H9 (cell line): ENCODE results near the gene SBK3. TPM values are rescaled to one million over a fixed set of nuclear protein-coding genes. Genes with fewer than 3 reads are reported as not detected.

ENCODE experiments used
- DNase-seq: peaks from one replicate; pipeline ENCODE4 v3.0.0-alpha.2; 2017
- H2AFZ ChIP-seq: one replicate; pipeline ENCODE4 v1.6.1; 2013; ENCODE audit warnings: mild to moderate bottlenecking, low read length, control low read depth, moderate library complexity
- H2AK5ac ChIP-seq: 2 replicates; pipeline ENCODE4 v1.6.1; 2013; ENCODE audit warnings: low read length, control low read depth, mixed read lengths; ENCODE audit not compliant: insufficient read length
- H2BK120ac ChIP-seq: one replicate; pipeline ENCODE4 v1.6.1; 2013; ENCODE audit warnings: low read depth, mild to moderate bottlenecking, low read length, control low read depth, inconsistent platforms; ENCODE audit not compliant: poor library complexity, severe bottlenecking
- H2BK12ac ChIP-seq: 2 replicates; pipeline ENCODE4 v1.6.1; 2013; ENCODE audit warnings: low read length, control low read depth, mixed read lengths, low read depth; ENCODE audit not compliant: insufficient read length
- H2BK15ac ChIP-seq: 2 replicates; pipeline ENCODE4 v1.6.1; 2013; ENCODE audit warnings: low read depth, low read length, control low read depth
- H2BK20ac ChIP-seq: one replicate; pipeline ENCODE4 v1.6.1; 2013; ENCODE audit warnings: low read depth, mild to moderate bottlenecking, low read length, control low read depth, inconsistent platforms; ENCODE audit not compliant: poor library complexity, severe bottlenecking
- H2BK5ac ChIP-seq: 2 replicates; pipeline ENCODE4 v1.6.1; 2013; ENCODE audit warnings: low read length, control low read depth, mixed read lengths; ENCODE audit not compliant: insufficient read length
- H3K14ac ChIP-seq: 2 replicates; pipeline ENCODE4 v1.6.1; 2013; ENCODE audit warnings: low read length, control low read depth; ENCODE audit not compliant: insufficient read depth
- H3K18ac ChIP-seq: 2 replicates; pipeline ENCODE4 v1.6.1; 2013; ENCODE audit warnings: low read depth, mild to moderate bottlenecking, mixed read lengths, low read length, control low read depth; ENCODE audit not compliant: insufficient read length
- H3K23ac ChIP-seq: 2 replicates; pipeline ENCODE4 v1.6.1; 2013; ENCODE audit warnings: low read length, control low read depth, mixed read lengths, low read depth; ENCODE audit not compliant: insufficient read length
- H3K23me2 ChIP-seq: 2 replicates; pipeline ENCODE4 v1.6.1; 2013; ENCODE audit warnings: low read depth, mild to moderate bottlenecking, mixed read lengths, low read length, control low read depth; ENCODE audit not compliant: insufficient read length, poor library complexity, severe bottlenecking
- H3K27ac ChIP-seq: 2 replicates; pipeline ENCODE4 v1.5.1; 2013; ENCODE audit warnings: low read length, control low read depth, mixed read lengths, low read depth; ENCODE audit not compliant: insufficient read length
- H3K27me3 ChIP-seq: 2 replicates; pipeline ENCODE4 v1.6.1; 2013; ENCODE audit warnings: low read length, control low read depth, inconsistent platforms; ENCODE audit not compliant: insufficient read depth
- H3K4ac ChIP-seq: 2 replicates; pipeline ENCODE4 v1.6.1; 2013; ENCODE audit warnings: low read depth, mild to moderate bottlenecking, control low read depth, inconsistent platforms, low read length, moderate library complexity
- H3K4me1 ChIP-seq: 2 replicates; pipeline ENCODE4 v1.6.1; 2013; ENCODE audit warnings: low read length, control low read depth, inconsistent platforms; ENCODE audit not compliant: insufficient read depth
- H3K4me2 ChIP-seq: 2 replicates; pipeline ENCODE4 v1.6.1; 2013; ENCODE audit warnings: low read length, control low read depth, mixed read lengths; ENCODE audit not compliant: insufficient read length, insufficient read depth
- H3K56ac ChIP-seq: 2 replicates; pipeline ENCODE4 v1.6.1; 2013; ENCODE audit warnings: low read depth, mild to moderate bottlenecking, mixed read lengths, low read length, control low read depth; ENCODE audit not compliant: insufficient read length
- H3K79me1 ChIP-seq: 2 replicates; pipeline ENCODE4 v1.6.1; 2013; ENCODE audit warnings: low read depth, mild to moderate bottlenecking, moderate library complexity, low read length, control low read depth, inconsistent platforms; ENCODE audit not compliant: insufficient read depth, poor library complexity, severe bottlenecking
- H3K79me2 ChIP-seq: 2 replicates; pipeline ENCODE4 v1.6.1; 2013; ENCODE audit warnings: low read length, control low read depth, inconsistent platforms; ENCODE audit not compliant: insufficient read depth
- H3K9ac ChIP-seq: 2 replicates; pipeline ENCODE4 v1.6.1; 2013; ENCODE audit warnings: low read length, control low read depth, mixed read lengths; ENCODE audit not compliant: insufficient read length; ENCODE audit errors: extremely low read depth
- H3K9me3 ChIP-seq: one replicate; pipeline ENCODE4 v1.6.1; 2013; ENCODE audit warnings: low read depth, low read length, inconsistent platforms; ENCODE audit not compliant: control insufficient read depth
- H3T11ph ChIP-seq: one replicate; pipeline ENCODE4 v1.6.1; 2013; ENCODE audit warnings: mild to moderate bottlenecking, low read length, control low read depth, inconsistent platforms
- H4K20me1 ChIP-seq: one replicate; pipeline ENCODE4 v1.6.1; 2013; ENCODE audit not compliant: control insufficient read depth, insufficient read length, insufficient read depth
- H4K5ac ChIP-seq: 2 replicates; pipeline ENCODE4 v1.6.1; 2013; ENCODE audit warnings: low read depth, mild to moderate bottlenecking, mixed read lengths, low read length, control low read depth; ENCODE audit not compliant: insufficient read length
- H4K8ac ChIP-seq: replicated peaks from 2 replicates; pipeline ENCODE4 v1.6.1; 2013; ENCODE audit warnings: low read length, control low read depth, mixed read lengths, low read depth; ENCODE audit not compliant: insufficient read length
- H4K91ac ChIP-seq: 2 replicates; pipeline ENCODE4 v1.6.1; 2013; ENCODE audit warnings: low read depth, mild to moderate bottlenecking, moderate library complexity, mixed read lengths, low read length, control low read depth; ENCODE audit not compliant: insufficient read length
- H3K27ac Mint-ChIP-seq, 3 experiments: 2 replicates in 2 of 3; 3 replicates in 1 of 3; pipeline ENCODE4 v1.8.0; 2020 to 2021; ENCODE audit warnings: mixed read lengths in 3 of 3, mild to moderate bottlenecking in 1 of 3, moderate library complexity in 1 of 3
- H3K27me3 Mint-ChIP-seq: 2 replicates; pipeline ENCODE4 v1.8.0; 2021; ENCODE audit warnings: low read depth, mild to moderate bottlenecking, moderate library complexity, mixed read lengths
- H3K36me3 Mint-ChIP-seq, 3 experiments: 2 replicates in 2 of 3; 3 replicates in 1 of 3; pipeline ENCODE4 v1.8.0; 2020 to 2021; ENCODE audit warnings: low read depth in 3 of 3, mixed read lengths in 3 of 3; ENCODE audit not compliant: insufficient read depth in 1 of 3
- H3K4me1 Mint-ChIP-seq, 2 experiments: 2 replicates each; pipeline ENCODE4 v1.8.0; 2020; ENCODE audit warnings: mixed read lengths in 2 of 2
- H3K4me3 Mint-ChIP-seq, 2 experiments: 2 replicates in 1 of 2; 3 replicates in 1 of 2; pipeline ENCODE4 v1.8.0; 2020 to 2021; ENCODE audit warnings: mild to moderate bottlenecking in 2 of 2, mixed read lengths in 2 of 2, moderate library complexity in 1 of 2
- H3K9me3 Mint-ChIP-seq, 2 experiments: 2 replicates in 1 of 2; 3 replicates in 1 of 2; pipeline ENCODE4 v1.8.0; 2020; ENCODE audit warnings: mild to moderate bottlenecking in 2 of 2, mixed read lengths in 2 of 2, moderate library complexity in 1 of 2
- WGBS: extraction: QIAGEN DNeasy Blood & Tissue Kit; methylation state at CpG from one replicate; pipeline ENCODE4 v1.1.7; 2013; ENCODE audit warnings: missing lambda C conversion rate, low lambda C conversion rate, mixed read lengths; ENCODE audit not compliant: insufficient read length; ENCODE audit errors: extremely low coverage; 5-methylcytosine and 5-hydroxymethylcytosine counted together
- total RNA-seq: library from RNA; stranded (reverse); gene quantifications from 2 replicates; pipeline ENCODE4 v1.2.1, GENCODE V29; 2021
- TF ChIP-seq, protein P1 (sequence below): fragments of 200-600 bp; sonication (generic); conservative IDR thresholded peaks from 3 replicates; pipeline ENCODE4 v1.8.0; 2021; ENCODE audit warnings: antibody characterized with exemption, mild to moderate bottlenecking

Gene SBK3
- total RNA-seq, 1 experiment from 2014 or later = 0.70 TPM

DNA sequence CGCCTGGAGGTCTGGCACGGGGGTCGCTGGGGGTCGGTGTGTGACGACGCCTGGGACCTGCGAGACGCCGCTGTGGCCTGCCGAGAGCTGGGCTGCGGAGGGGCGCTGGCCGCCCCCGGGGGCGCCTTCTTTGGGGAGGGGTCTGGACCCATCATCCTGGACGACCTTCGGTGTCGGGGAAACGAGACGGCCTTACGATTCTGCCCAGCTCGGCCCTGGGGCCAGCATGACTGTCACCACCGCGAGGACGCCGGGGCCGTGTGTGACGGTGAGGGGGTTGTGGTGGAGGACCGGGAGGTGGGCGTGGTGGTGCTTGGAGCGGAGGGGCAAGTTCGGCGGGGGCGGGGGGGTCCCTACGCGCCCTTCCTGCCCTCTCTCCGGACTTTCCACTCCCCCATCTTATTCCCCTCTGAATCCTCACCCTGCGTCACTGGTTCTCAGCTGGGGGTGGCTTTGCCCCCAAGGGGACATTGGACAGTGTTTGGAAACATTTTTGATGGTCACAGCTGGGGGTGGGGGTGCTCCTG is 51.6 kb downstream of the SBK3 start:
- Histone ChIP-seq H3K79me1 (no peaks in the 10 kb centered on the region), H3K4ac (no peak overlapping the region), H3K27ac (no peak overlapping the region), H2BK20ac (no peak overlapping the region), H3K9ac (no peak overlapping the region), H4K91ac (no peak overlapping the region), H3K9me3 (no peaks in the 10 kb centered on the region), H2AK5ac (no peak overlapping the region), H4K20me1 (no peaks in the 10 kb centered on the region), H4K5ac (no peak overlapping the region), H3K4me2 (no peak overlapping the region), H2AFZ (no peak overlapping the region), H3K4me1 (no peaks in the 10 kb centered on the region), H2BK15ac (no peak overlapping the region), H3K18ac (no peak overlapping the region), H3K56ac (no peak overlapping the region), H3K23me2 (no peaks in the 10 kb centered on the region), H2BK12ac (no peak overlapping the region), H2BK120ac (no peak overlapping the region), H3K23ac (no peak overlapping the region), H3K14ac (no peak overlapping the region; the same call in 1 of the 2 replicates), H2BK5ac (no peak overlapping the region), H4K8ac (no peak overlapping the region), H3T11ph (no peak overlapping the region), H3K79me2 (no peaks in the 10 kb centered on the region), H3K27me3 (no peaks in the 10 kb centered on the region)
- TF ChIP-seq, protein P1, sequence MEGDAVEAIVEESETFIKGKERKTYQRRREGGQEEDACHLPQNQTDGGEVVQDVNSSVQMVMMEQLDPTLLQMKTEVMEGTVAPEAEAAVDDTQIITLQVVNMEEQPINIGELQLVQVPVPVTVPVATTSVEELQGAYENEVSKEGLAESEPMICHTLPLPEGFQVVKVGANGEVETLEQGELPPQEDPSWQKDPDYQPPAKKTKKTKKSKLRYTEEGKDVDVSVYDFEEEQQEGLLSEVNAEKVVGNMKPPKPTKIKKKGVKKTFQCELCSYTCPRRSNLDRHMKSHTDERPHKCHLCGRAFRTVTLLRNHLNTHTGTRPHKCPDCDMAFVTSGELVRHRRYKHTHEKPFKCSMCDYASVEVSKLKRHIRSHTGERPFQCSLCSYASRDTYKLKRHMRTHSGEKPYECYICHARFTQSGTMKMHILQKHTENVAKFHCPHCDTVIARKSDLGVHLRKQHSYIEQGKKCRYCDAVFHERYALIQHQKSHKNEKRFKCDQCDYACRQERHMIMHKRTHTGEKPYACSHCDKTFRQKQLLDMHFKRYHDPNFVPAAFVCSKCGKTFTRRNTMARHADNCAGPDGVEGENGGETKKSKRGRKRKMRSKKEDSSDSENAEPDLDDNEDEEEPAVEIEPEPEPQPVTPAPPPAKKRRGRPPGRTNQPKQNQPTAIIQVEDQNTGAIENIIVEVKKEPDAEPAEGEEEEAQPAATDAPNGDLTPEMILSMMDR = no peak
- peaks cover 17% of the 10 kb centered on the region for H3K27me3 Mint-ChIP-seq
- H3K4me1 Mint-ChIP-seq = peaks cover 21 to 33% of the 10 kb centered on the region in 2 experiments
- DNase-seq = no peak
- no peak overlapping the region for H3K27ac Mint-ChIP-seq
- H3K36me3 Mint-ChIP-seq = no peaks in the 10 kb centered on the region; a peak in 1 of 7 replicates
- H3K9me3 Mint-ChIP-seq = no peaks in the 10 kb centered on the region
- no peak overlapping the region for H3K4me3 Mint-ChIP-seq
- WGBS = no CpG with 5 or more reads among the region's 38 CpGs
